GM10266 (cell line): ENCODE results near the gene RC3H2.
"Not testable (repeated sequence)": the region's sequence is repeated elsewhere in the genome, so short reads cannot be mapped to it uniquely, and the experiment has no call there.

Experiments used
- DNase-seq: peaks from one replicate; pipeline ENCODE4 v3.0.0; 2012; ENCODE audit errors: extremely low spot score
- CTCF ChIP-seq: IDR thresholded peaks from 2 replicates; pipeline ENCODE4 v1.5.1; 2012; ENCODE audit warnings: mild to moderate bottlenecking, low read depth; ENCODE audit not compliant: control insufficient read depth, insufficient read depth; ENCODE audit errors: missing control alignments

The RC3H2 gene

GRCh38 chr9:122883125-122883524 lies 22.0 kb downstream of the RC3H2 start:
- no peak for TF ChIP-seq CTCF
- DNase-seq, result no peak

GRCh38 chr9:122879443-122879842 lies 25.7 kb downstream of the RC3H2 start:
- DNase-seq, result no peak
- no peak for TF ChIP-seq CTCF

GRCh38 chr9:122875523-122875922 lies 29.6 kb downstream of the RC3H2 start:
- no peak for TF ChIP-seq CTCF

GRCh38 chr9:122867276-122867675 lies 37.9 kb downstream of the RC3H2 start:
- not testable (repeated sequence) for DNase-seq

More at GRCh38 chr9:122875523-122875922, 29.6 kb downstream of the RC3H2 start:
- no peak for DNase-seq

GRCh38 chr9:122866079-122866478 lies 39.1 kb downstream of the RC3H2 start:
- TF ChIP-seq CTCF, result no peak
- DNase-seq, result no peak

GRCh38 chr9:122865300-122865699 lies 39.9 kb downstream of the RC3H2 start:
- no peak for TF ChIP-seq CTCF
- no peak for DNase-seq

GRCh38 chr9:122863407-122863806 lies 41.8 kb downstream of the RC3H2 start:
- TF ChIP-seq CTCF, result no peak
- DNase-seq, result no peak
